SK-N-SH treated with all-trans-retinoic acid at 6 μM for 48 hours (cell line): ENCODE results near the gene SIRT2.

Experiments used
- ATAC-seq: fragments of 200-7000 bp; cut with Tn5 transposase; 3 replicates; pipeline ENCODE4 v1.9.1; 2020; ENCODE audit warnings: mild to moderate bottlenecking, moderate library complexity
- ARNTL ChIP-seq: fragments of 450-650 bp; formaldehyde crosslinking; IDR thresholded peaks from 2 replicates; pipeline ENCODE4 v1.5.0; 2020; ENCODE audit warnings: low read depth, mild to moderate bottlenecking, moderate library complexity, borderline replicate concordance
- BACH2 ChIP-seq: fragments of 250-450 bp; sonication (Bioruptor Pico); IDR thresholded peaks from 2 replicates; pipeline ENCODE4 v1.9.0; 2021; ENCODE audit warnings: mild to moderate bottlenecking, borderline replicate concordance
- CSDC2 ChIP-seq: fragments of 250-450 bp; sonication (Bioruptor Pico); IDR thresholded peaks from 2 replicates; pipeline ENCODE4 v1.5.0; 2020; ENCODE audit warnings: mild to moderate bottlenecking, moderate library complexity
- ESRRG ChIP-seq: fragments of 250-450 bp; sonication (Bioruptor Pico); IDR thresholded peaks from 2 replicates; pipeline ENCODE4 v1.6.1; 2021; ENCODE audit warnings: mild to moderate bottlenecking
- GLIS3 ChIP-seq: fragments of 250-450 bp; sonication (Bioruptor Pico); IDR thresholded peaks from 2 replicates; pipeline ENCODE4 v1.5.0; 2020; ENCODE audit warnings: mild to moderate bottlenecking, moderate library complexity
- ISL1 ChIP-seq: fragments of 250-450 bp; sonication (Bioruptor Pico); IDR thresholded peaks from 2 replicates; pipeline ENCODE4 v2.1.2; 2022; ENCODE audit warnings: mild to moderate bottlenecking, moderate library complexity
- PPARA ChIP-seq: fragments of 250-450 bp; sonication (Bioruptor Pico); IDR thresholded peaks from 2 replicates; pipeline ENCODE4 v1.5.0; 2020; ENCODE audit warnings: mild to moderate bottlenecking, borderline replicate concordance
- SNAI2 ChIP-seq: fragments of 250-450 bp; sonication (Bioruptor Pico); IDR thresholded peaks from 2 replicates; pipeline ENCODE4 v1.5.0; 2020; ENCODE audit warnings: mild to moderate bottlenecking, moderate library complexity
- TCF4 ChIP-seq: fragments of 250-450 bp; sonication (Bioruptor Pico); IDR thresholded peaks from 2 replicates; pipeline ENCODE4 v1.8.0; 2021; ENCODE audit warnings: mild to moderate bottlenecking, moderate library complexity, borderline replicate concordance
- TOX ChIP-seq: fragments of 250-450 bp; sonication (Bioruptor Pico); IDR thresholded peaks from 2 replicates; pipeline ENCODE4 v1.8.0; 2021; ENCODE audit warnings: mild to moderate bottlenecking, moderate library complexity, borderline replicate concordance
- ZC3H10 ChIP-seq: fragments of 250-450 bp; sonication (Bioruptor Pico); IDR thresholded peaks from 2 replicates; pipeline ENCODE4 v1.5.1; 2021; ENCODE audit warnings: mild to moderate bottlenecking, moderate library complexity
- ZFP3 ChIP-seq: fragments of 250-450 bp; sonication (Bioruptor Pico); IDR thresholded peaks from 2 replicates; pipeline ENCODE4 v1.5.0; 2020; ENCODE audit warnings: mild to moderate bottlenecking, moderate library complexity
- ZFP30 ChIP-seq: fragments of 450-650 bp; formaldehyde crosslinking; IDR thresholded peaks from 2 replicates; pipeline ENCODE4 v1.5.0; 2022; ENCODE audit warnings: mild to moderate bottlenecking, moderate library complexity
- ZNF565 ChIP-seq: fragments of 450-650 bp; formaldehyde crosslinking; conservative IDR thresholded peaks from 2 replicates; pipeline ENCODE4 v1.5.0; 2020; ENCODE audit warnings: low read depth, mild to moderate bottlenecking, moderate library complexity
- ZNF70 ChIP-seq: fragments of 450-650 bp; formaldehyde crosslinking; IDR thresholded peaks from 2 replicates; pipeline ENCODE4 v1.5.0; 2020; ENCODE audit warnings: mild to moderate bottlenecking, moderate library complexity
- ZNF8 ChIP-seq: fragments of 450-650 bp; formaldehyde crosslinking; IDR thresholded peaks from 2 replicates; pipeline ENCODE4 v1.5.0; 2020; ENCODE audit warnings: mild to moderate bottlenecking, moderate library complexity
- TF ChIP-seq, protein P1 (sequence below): fragments of 250-450 bp; sonication (Bioruptor Pico); IDR thresholded peaks from 2 replicates; pipeline ENCODE4 v1.8.0; 2020; ENCODE audit warnings: mild to moderate bottlenecking, moderate library complexity, borderline replicate concordance
- TF ChIP-seq, protein P2 (sequence below): fragments of 250-450 bp; sonication (Bioruptor Pico); IDR thresholded peaks from 2 replicates; pipeline ENCODE4 v1.5.0; 2020; ENCODE audit warnings: mild to moderate bottlenecking, moderate library complexity
- TF ChIP-seq, protein P3 (sequence below): fragments of 250-450 bp; sonication (Bioruptor Pico); IDR thresholded peaks from 2 replicates; pipeline ENCODE4 v1.8.0; 2021; ENCODE audit warnings: low read depth, mild to moderate bottlenecking, moderate library complexity, borderline replicate concordance
- TF ChIP-seq, protein P4 (sequence below): fragments of 250-450 bp; sonication (Bioruptor Pico); IDR thresholded peaks from 2 replicates; pipeline ENCODE4 v1.5.1; 2020; ENCODE audit warnings: low read depth, mild to moderate bottlenecking, moderate library complexity
- TF ChIP-seq, protein P5 (sequence below): fragments of 250-450 bp; sonication (Bioruptor Pico); IDR thresholded peaks from 2 replicates; pipeline ENCODE4 v1.5.1; 2021; ENCODE audit warnings: mild to moderate bottlenecking, moderate library complexity

SIRT2 gene

DNA sequence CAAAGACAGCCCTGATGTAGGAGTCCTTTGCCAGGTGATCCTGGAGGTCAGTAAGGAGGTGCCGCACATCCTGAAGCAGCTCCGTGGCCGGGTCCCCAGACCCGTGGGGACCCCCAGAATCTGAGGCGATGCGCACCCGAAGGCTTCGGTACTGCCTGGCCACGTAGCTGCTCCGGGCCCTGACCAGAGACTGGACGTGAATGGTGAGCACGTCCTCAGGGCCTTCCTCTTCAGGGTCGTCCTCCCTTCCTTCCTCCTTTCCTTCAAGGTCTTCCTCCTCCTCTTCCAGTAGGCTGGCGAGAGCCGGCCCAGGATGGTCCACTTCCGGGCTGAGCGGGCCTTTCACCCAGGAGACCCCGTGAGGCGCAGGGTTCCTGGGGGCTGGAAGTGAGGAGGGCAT lies 28.8 kb downstream of the SIRT2 start (continued):
- no peak for TF ChIP-seq PPARA (CRISPR knock-in tag)
- no peak for TF ChIP-seq GLIS3 (CRISPR knock-in tag)
- no peak for TF ChIP-seq ZNF565 (CRISPR knock-in tag)

DNA sequence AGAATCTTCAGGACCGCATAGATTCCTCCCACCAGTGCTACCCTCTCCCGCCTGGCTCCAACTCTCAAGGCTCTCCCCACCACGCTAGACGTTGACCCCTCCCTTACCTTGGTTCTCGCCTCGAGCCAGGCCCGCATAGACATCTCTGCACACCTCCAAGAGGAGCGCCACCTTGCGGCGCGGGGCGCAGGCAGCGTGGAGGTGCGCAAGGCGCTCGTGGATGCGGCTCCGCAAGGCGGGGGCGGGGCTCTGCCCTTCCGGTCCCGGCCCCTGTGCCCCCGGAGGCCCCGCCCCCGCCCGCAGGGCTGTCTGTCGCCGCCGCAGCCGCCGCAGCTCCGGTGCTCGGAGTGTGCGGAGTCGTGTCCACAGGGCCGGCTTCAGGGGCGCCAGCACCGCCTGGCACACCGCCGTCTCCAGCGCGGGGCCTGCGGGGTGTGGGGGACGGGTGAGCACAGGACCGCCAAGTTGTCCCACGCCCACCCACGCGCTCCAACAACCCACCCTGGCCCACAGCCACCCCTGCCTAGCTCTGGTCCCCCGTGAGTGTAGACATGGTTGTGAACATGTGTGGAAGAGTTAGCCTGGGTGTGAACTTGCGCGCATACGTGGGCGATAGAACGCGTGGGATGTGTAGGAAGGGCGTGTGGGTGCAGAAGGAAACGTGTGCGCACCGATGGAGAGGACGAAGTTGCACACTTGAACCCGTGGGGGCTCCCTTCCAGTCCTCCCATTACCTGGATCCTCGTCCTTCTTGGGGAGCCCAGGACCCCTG lies 29.4 kb downstream of the SIRT2 start:
- peak; percentile 95 for ATAC-seq
- TF ChIP-seq ZNF70 (CRISPR knock-in tag) (no peak), TCF4 (no peak), ZC3H10 (no peak), BACH2 (no peak), ZNF8 (CRISPR knock-in tag) (no peak), CSDC2 (no peak), ZNF565 (CRISPR knock-in tag) (no peak), ESRRG (no peak), GLIS3 (CRISPR knock-in tag) (no peak), SNAI2 (CRISPR knock-in tag) (no peak), PPARA (CRISPR knock-in tag) (no peak), ZFP30 (CRISPR knock-in tag) (no peak), ZFP3 (CRISPR knock-in tag) (no peak), ARNTL (CRISPR knock-in tag) (no peak), ISL1 (no peak)
- TF ChIP-seq, protein P1, sequence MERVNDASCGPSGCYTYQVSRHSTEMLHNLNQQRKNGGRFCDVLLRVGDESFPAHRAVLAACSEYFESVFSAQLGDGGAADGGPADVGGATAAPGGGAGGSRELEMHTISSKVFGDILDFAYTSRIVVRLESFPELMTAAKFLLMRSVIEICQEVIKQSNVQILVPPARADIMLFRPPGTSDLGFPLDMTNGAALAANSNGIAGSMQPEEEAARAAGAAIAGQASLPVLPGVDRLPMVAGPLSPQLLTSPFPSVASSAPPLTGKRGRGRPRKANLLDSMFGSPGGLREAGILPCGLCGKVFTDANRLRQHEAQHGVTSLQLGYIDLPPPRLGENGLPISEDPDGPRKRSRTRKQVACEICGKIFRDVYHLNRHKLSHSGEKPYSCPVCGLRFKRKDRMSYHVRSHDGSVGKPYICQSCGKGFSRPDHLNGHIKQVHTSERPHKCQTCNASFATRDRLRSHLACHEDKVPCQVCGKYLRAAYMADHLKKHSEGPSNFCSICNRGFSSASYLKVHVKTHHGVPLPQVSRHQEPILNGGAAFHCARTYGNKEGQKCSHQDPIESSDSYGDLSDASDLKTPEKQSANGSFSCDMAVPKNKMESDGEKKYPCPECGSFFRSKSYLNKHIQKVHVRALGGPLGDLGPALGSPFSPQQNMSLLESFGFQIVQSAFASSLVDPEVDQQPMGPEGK = no peak
- TF ChIP-seq, protein P2, sequence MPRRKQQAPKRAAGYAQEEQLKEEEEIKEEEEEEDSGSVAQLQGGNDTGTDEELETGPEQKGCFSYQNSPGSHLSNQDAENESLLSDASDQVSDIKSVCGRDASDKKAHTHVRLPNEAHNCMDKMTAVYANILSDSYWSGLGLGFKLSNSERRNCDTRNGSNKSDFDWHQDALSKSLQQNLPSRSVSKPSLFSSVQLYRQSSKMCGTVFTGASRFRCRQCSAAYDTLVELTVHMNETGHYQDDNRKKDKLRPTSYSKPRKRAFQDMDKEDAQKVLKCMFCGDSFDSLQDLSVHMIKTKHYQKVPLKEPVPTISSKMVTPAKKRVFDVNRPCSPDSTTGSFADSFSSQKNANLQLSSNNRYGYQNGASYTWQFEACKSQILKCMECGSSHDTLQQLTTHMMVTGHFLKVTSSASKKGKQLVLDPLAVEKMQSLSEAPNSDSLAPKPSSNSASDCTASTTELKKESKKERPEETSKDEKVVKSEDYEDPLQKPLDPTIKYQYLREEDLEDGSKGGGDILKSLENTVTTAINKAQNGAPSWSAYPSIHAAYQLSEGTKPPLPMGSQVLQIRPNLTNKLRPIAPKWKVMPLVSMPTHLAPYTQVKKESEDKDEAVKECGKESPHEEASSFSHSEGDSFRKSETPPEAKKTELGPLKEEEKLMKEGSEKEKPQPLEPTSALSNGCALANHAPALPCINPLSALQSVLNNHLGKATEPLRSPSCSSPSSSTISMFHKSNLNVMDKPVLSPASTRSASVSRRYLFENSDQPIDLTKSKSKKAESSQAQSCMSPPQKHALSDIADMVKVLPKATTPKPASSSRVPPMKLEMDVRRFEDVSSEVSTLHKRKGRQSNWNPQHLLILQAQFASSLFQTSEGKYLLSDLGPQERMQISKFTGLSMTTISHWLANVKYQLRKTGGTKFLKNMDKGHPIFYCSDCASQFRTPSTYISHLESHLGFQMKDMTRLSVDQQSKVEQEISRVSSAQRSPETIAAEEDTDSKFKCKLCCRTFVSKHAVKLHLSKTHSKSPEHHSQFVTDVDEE = no peak
- TF ChIP-seq, protein P3, sequence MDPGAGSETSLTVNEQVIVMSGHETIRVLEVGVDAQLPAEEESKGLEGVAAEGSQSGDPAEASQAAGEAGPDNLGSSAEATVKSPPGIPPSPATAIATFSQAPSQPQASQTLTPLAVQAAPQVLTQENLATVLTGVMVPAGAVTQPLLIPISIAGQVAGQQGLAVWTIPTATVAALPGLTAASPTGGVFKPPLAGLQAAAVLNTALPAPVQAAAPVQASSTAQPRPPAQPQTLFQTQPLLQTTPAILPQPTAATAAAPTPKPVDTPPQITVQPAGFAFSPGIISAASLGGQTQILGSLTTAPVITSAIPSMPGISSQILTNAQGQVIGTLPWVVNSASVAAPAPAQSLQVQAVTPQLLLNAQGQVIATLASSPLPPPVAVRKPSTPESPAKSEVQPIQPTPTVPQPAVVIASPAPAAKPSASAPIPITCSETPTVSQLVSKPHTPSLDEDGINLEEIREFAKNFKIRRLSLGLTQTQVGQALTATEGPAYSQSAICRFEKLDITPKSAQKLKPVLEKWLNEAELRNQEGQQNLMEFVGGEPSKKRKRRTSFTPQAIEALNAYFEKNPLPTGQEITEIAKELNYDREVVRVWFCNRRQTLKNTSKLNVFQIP (CRISPR knock-in tag) = no peak
- TF ChIP-seq, protein P4, sequence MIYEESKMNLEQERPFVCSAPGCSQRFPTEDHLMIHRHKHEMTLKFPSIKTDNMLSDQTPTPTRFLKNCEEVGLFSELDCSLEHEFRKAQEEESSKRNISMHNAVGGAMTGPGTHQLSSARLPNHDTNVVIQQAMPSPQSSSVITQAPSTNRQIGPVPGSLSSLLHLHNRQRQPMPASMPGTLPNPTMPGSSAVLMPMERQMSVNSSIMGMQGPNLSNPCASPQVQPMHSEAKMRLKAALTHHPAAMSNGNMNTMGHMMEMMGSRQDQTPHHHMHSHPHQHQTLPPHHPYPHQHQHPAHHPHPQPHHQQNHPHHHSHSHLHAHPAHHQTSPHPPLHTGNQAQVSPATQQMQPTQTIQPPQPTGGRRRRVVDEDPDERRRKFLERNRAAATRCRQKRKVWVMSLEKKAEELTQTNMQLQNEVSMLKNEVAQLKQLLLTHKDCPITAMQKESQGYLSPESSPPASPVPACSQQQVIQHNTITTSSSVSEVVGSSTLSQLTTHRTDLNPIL = no peak
- TF ChIP-seq, protein P5, sequence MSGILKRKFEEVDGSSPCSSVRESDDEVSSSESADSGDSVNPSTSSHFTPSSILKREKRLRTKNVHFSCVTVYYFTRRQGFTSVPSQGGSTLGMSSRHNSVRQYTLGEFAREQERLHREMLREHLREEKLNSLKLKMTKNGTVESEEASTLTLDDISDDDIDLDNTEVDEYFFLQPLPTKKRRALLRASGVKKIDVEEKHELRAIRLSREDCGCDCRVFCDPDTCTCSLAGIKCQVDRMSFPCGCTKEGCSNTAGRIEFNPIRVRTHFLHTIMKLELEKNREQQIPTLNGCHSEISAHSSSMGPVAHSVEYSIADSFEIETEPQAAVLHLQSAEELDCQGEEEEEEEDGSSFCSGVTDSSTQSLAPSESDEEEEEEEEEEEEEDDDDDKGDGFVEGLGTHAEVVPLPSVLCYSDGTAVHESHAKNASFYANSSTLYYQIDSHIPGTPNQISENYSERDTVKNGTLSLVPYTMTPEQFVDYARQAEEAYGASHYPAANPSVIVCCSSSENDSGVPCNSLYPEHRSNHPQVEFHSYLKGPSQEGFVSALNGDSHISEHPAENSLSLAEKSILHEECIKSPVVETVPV (CRISPR knock-in tag) = no peak
- TF ChIP-seq, all 23 proteins: peak for 0

DNA sequence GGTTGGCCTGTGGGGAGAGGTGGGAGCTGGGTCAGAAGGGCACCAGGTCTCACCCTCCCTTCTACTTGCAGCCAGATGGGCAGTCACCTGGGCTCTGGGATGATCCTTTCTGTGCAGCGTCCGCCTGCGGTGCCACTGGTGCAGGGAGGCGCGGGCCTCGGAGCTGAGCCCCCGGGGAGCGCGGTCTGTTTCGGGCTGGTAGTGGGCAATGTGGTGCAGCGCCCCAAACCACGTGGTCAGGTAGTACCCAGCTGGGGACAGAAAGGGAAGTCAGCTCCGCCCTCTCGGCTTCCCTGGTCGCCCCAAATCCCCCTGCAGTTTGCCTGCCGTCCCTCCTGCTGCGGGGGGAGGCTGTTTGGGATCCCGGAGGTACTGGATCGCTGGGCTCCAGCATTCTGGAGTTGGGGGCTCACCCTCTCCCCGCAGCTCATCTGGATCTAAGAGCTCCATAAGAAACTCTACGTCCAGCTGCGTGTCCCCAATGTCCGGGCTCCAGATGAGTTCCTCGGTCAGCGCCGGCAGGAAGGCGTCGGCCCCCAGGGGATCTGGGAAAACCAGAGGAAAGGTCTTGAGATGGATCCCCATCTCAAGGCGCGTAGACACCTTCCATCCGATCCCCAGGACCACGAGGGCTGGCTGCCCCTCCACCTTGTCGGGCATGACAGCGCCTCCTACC lies 30.1 kb downstream of the SIRT2 start:
- TF ChIP-seq ZC3H10 (no peak), GLIS3 (CRISPR knock-in tag) (no peak), PPARA (CRISPR knock-in tag) (no peak), ISL1 (no peak), ZNF8 (CRISPR knock-in tag) (no peak), TCF4 (no peak), TOX (CRISPR knock-in tag) (no peak)
- TF ChIP-seq, protein P2 = no peak
- no peak; the same call in 1 of the 3 replicates for ATAC-seq
